GM15510 (cell line): ENCODE measurements around the gene CDH13.

Source experiments
- POLR2A ChIP-seq: IDR thresholded peaks from 3 replicates; pipeline ENCODE4 v1.6.1; 2011; ENCODE audit warnings: borderline replicate concordance; ENCODE audit not compliant: insufficient read length; ENCODE audit errors: extremely low read depth

CDH13 gene

GRCh38 chr16:83802135-83802534 is 1175.4 kb downstream of the CDH13 start:
- TF ChIP-seq POLR2A, result no peak

GRCh38 chr16:83802554-83803205 is 1175.9 kb downstream of the CDH13 start:
- TF ChIP-seq POLR2A, result no peak

- no peak for TF ChIP-seq POLR2A
Measured at GRCh38 chr16:83803811-83804210, 1177.0 kb downstream of the CDH13 start.

- no peak for TF ChIP-seq POLR2A
Measured at GRCh38 chr16:83804366-83804765, 1177.6 kb downstream of the CDH13 start.

GRCh38 chr16:83806036-83806435 is 1179.3 kb downstream of the CDH13 start:
- no peak for TF ChIP-seq POLR2A

GRCh38 chr16:83806731-83807130 is 1180.0 kb downstream of the CDH13 start:
- no peak for TF ChIP-seq POLR2A

- no peak for TF ChIP-seq POLR2A
Measured at GRCh38 chr16:83807327-83807709, 1180.5 kb downstream of the CDH13 start.

GRCh38 chr16:83807710-83808572 is 1181.2 kb downstream of the CDH13 start, which contains the start of gene HSBP1:
Gene HSBP1 (plus strand): TSS chr16:83807978. CDS start chr16:83808077, 99 bp downstream.
- peak; percentile 79 for TF ChIP-seq POLR2A

GRCh38 chr16:83808573-83809014 is 1181.8 kb downstream of the CDH13 start:
- no peak for TF ChIP-seq POLR2A

- TF ChIP-seq POLR2A, result no peak
Measured at GRCh38 chr16:83809092-83809491, 1182.3 kb downstream of the CDH13 start.

- no peak for TF ChIP-seq POLR2A
Measured at GRCh38 chr16:83810901-83811300, 1184.1 kb downstream of the CDH13 start.

- no peak for TF ChIP-seq POLR2A
Measured at GRCh38 chr16:83813823-83814658, 1187.3 kb downstream of the CDH13 start.

GRCh38 chr16:83814659-83814985 is 1187.9 kb downstream of the CDH13 start:
- no peak for TF ChIP-seq POLR2A

GRCh38 chr16:83817022-83817421 is 1190.3 kb downstream of the CDH13 start:
- no peak for TF ChIP-seq POLR2A

GRCh38 chr16:83818276-83818675 is 1191.5 kb downstream of the CDH13 start:
- no peak for TF ChIP-seq POLR2A
